CD4-positive, alpha-beta T cell (primary cell): ENCODE measurements around the gene CHRNG. TPM values are rescaled to one million over a fixed set of nuclear protein-coding genes. Genes with fewer than 3 reads are reported as not detected.

ENCODE experiments used
- ATAC-seq: fragments of 200-7000 bp; cut with Tn5 transposase; one replicate; pipeline ENCODE4 v1.10.0; 2022; ENCODE audit warnings: mild to moderate bottlenecking; ENCODE audit not compliant: poor library complexity
- CTCF ChIA-PET: fragments of 350-600 bp; sonication (Branson Sonifier 250); formaldehyde crosslinking; loops from one replicate; lab custom pipeline; 2021; ENCODE audit warnings: antibody characterized with exemption, inconsistent platforms; lab: Charles Lee
- POLR2A ChIA-PET: fragments of 350-600 bp; sonication (Branson Sonifier 250); formaldehyde crosslinking; loops from one replicate; lab custom pipeline; 2021; ENCODE audit warnings: antibody characterized with exemption, inconsistent platforms; lab: Charles Lee
- DNase-seq, 14 experiments: peaks; one replicate each; pipeline ENCODE4 v3.0.0-alpha.2; 2013 to 2020; ENCODE audit warnings: mixed read lengths in 2 of 14
- H3K27ac ChIP-seq, 2 donors: one replicate each; pipeline versions ENCODE4 v1.5.1 to v1.7.0; 2013; ENCODE audit warnings: low read length in 2 of 2, low read depth in 1 of 2, mild to moderate bottlenecking in 1 of 2
- H3K27me3 ChIP-seq, 2 experiments: 1 replicate in 1 of 2; 2 replicates in 1 of 2; pipeline versions ENCODE4 v1.6.1 to v1.7.0; 2013; ENCODE audit warnings: low read length in 2 of 2, control low read depth in 1 of 2, mild to moderate bottlenecking in 1 of 2, moderate library complexity in 1 of 2; ENCODE audit not compliant: insufficient read depth in 2 of 2, control insufficient read depth in 1 of 2
- H3K36me3 ChIP-seq: one replicate; pipeline ENCODE4 v1.6.1; 2013; ENCODE audit warnings: low read length, control low read depth; ENCODE audit not compliant: insufficient read depth
- H3K4me1 ChIP-seq: one replicate; pipeline ENCODE4 v1.6.1; 2013; ENCODE audit warnings: low read length, control low read depth; ENCODE audit not compliant: insufficient read depth
- H3K4me3 ChIP-seq: one replicate; pipeline ENCODE4 v1.5.1; 2013; ENCODE audit warnings: mild to moderate bottlenecking, low read length, moderate library complexity
- H3K9me3 ChIP-seq, 2 experiments: 1 replicate in 1 of 2; 2 replicates in 1 of 2; pipeline versions ENCODE4 v1.6.1 to v1.7.0; 2013; ENCODE audit warnings: low read length in 2 of 2, mild to moderate bottlenecking in 2 of 2, control low read depth in 1 of 2, moderate library complexity in 1 of 2; ENCODE audit not compliant: control insufficient read depth in 1 of 2, insufficient read depth in 1 of 2
- H3K27ac Mint-ChIP-seq: one replicate; pipeline ENCODE4 v1.8.0; 2020; ENCODE audit warnings: mixed read lengths
- H3K27me3 Mint-ChIP-seq: one replicate; pipeline ENCODE4 v1.8.0; 2021; ENCODE audit warnings: mixed read lengths
- H3K36me3 Mint-ChIP-seq: one replicate; pipeline ENCODE4 v1.8.0; 2021; ENCODE audit warnings: low read depth, mixed read lengths
- H3K4me1 Mint-ChIP-seq: one replicate; pipeline ENCODE4 v1.8.0; 2021; ENCODE audit warnings: low read depth, mixed read lengths
- H3K4me3 Mint-ChIP-seq: one replicate; pipeline ENCODE4 v1.8.0; 2020; ENCODE audit warnings: mild to moderate bottlenecking, mixed read lengths
- H3K9me3 Mint-ChIP-seq: one replicate; pipeline ENCODE4 v1.8.0; 2020; ENCODE audit warnings: mixed read lengths
- intact Hi-C, 2 experiments: fragments of 100-400 bp; cut with DNase I in 1 of 2; cut with micrococcal nuclease in 1 of 2; formaldehyde crosslinking; loops; one replicate each; pipeline versions ENCODE4 v1.15.1 to v1.9.0; 2023 to 2025; cut with DNase I, micrococcal nuclease
- total RNA-seq, 174 experiments: library from RNA in 2 of 174; stranded (reverse) in 2 of 174; gene quantifications; one replicate each; pipeline ENCODE4 v1.2.3 and lab custom pipeline; 2021 to 2026
- TF ChIP-seq, protein P1 (sequence below): fragments of 200-600 bp; IDR thresholded peaks from one replicate; pipeline ENCODE4 v1.8.0; 2022; ENCODE audit warnings: antibody characterized with exemption, mild to moderate bottlenecking

The CHRNG gene
- total RNA-seq, 2 experiments from 2014 or later: not detected

DNA sequence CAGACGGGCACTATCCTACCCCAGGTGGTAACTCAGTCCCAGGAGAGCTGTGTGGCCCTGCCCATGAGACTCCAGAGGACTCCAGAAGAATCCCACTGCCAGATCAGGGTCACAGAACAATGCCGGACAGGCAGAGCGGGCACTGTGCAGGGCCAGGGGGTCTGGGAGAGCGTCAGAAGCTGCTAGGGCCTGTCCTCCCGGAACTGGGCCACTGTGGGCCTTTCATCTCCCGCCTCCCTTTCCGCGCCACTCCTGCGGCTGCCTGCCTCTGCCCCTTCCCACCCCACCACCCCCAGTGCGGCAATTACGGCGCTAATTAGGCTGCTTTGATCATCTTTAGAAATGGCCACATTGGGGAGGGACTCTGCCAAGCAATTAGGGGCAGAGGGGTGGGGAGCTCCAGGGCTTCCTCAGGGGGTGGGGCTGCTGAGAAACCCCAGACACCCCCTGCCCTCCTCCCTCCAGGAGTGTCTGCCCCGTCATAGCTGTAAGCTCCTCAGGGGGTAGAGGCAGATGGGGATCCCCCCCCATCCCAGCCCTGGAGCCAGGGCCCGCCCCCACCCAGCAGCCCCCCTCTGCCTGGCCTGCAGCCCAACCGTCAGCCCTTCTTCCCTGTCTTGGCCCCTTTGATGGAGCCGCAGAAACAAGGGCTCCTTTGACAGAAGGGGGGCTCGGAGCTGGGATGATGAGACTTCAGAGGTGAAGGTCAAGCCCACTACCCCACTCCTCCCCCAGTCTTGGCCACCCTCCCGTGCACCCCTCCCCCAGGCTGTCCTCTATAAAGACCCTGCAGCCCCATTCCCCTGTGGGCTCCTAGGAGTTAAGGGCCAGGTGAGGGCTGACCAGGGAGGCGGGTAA, 19.7 kb upstream of the CHRNG start, which contains the start of gene PRSS56:
Gene PRSS56, plus strand, starts transcription at position 808 of the 858 bp plus-strand sequence. CDS start 211 bp downstream, outside the sequence.
- DNase-seq: no peak
- no peak within 1 kb of the TSS for H3K27ac ChIP-seq
- H3K27ac Mint-ChIP-seq: no peak within 1 kb of the TSS
- peaks cover 53% of the 10 kb centered on the region for H3K27me3 Mint-ChIP-seq
- H3K4me1 Mint-ChIP-seq: peaks cover 6% of the 10 kb centered on the region
- H3K4me1 ChIP-seq: peaks cover 28% of the 10 kb centered on the region
- ATAC-seq: no peak
- H3K36me3 ChIP-seq: no peaks in the 10 kb centered on the region
- H3K4me3 ChIP-seq: no peak within 1 kb of the TSS
- no peaks in the 10 kb centered on the region for H3K9me3 Mint-ChIP-seq
- intact Hi-C loops: loop anchor here (5.0 to 10.0 kb wide), 3 partner anchors 83 to 613 kb away; partner anchors contain the start of gene NPPC (in 1 of the 2)
- ChIA-PET CTCF (no interaction called here), POLR2A (interaction anchor here (1.0 kb wide), 1 partner anchor 30 kb away, joined by 3 read pairs; the partner anchor contains the start of gene TIGD1)
- peaks cover 36 to 39% of the 10 kb centered on the region in 2 experiments for H3K27me3 ChIP-seq
- H3K4me3 Mint-ChIP-seq: no peak within 1 kb of the TSS
- peaks cover 0 to 21% of the 10 kb centered on the region in 2 experiments for H3K9me3 ChIP-seq
- TF ChIP-seq, protein P1, sequence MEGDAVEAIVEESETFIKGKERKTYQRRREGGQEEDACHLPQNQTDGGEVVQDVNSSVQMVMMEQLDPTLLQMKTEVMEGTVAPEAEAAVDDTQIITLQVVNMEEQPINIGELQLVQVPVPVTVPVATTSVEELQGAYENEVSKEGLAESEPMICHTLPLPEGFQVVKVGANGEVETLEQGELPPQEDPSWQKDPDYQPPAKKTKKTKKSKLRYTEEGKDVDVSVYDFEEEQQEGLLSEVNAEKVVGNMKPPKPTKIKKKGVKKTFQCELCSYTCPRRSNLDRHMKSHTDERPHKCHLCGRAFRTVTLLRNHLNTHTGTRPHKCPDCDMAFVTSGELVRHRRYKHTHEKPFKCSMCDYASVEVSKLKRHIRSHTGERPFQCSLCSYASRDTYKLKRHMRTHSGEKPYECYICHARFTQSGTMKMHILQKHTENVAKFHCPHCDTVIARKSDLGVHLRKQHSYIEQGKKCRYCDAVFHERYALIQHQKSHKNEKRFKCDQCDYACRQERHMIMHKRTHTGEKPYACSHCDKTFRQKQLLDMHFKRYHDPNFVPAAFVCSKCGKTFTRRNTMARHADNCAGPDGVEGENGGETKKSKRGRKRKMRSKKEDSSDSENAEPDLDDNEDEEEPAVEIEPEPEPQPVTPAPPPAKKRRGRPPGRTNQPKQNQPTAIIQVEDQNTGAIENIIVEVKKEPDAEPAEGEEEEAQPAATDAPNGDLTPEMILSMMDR: no peak
- H3K36me3 Mint-ChIP-seq: no peaks in the 10 kb centered on the region

- ATAC-seq (no peak), DNase-seq (no peak)
- Mint-ChIP-seq H3K9me3 (no peaks in the 10 kb centered on the region), H3K27me3 (peaks cover 53% of the 10 kb centered on the region), H3K27ac (no peak overlapping the region), H3K36me3 (no peaks in the 10 kb centered on the region), H3K4me3 (no peak overlapping the region), H3K4me1 (peaks cover 6% of the 10 kb centered on the region)
- H3K9me3 ChIP-seq: peaks cover 0 to 21% of the 10 kb centered on the region in 2 experiments
- H3K27ac ChIP-seq: no peak overlapping the region
- H3K36me3 ChIP-seq: no peaks in the 10 kb centered on the region
- TF ChIP-seq, protein P1: no peak
- peaks cover 28% of the 10 kb centered on the region for H3K4me1 ChIP-seq
- no peak overlapping the region for H3K4me3 ChIP-seq
- intact Hi-C loops: loop anchor here (5.0 to 10.0 kb wide), 3 partner anchors 83 to 613 kb away; partner anchors contain the start of gene NPPC (in 1 of the 2)
- POLR2A ChIA-PET: interaction anchor here (1.0 kb wide), 1 partner anchor 30 kb away, joined by 3 read pairs; the partner anchor contains the start of gene TIGD1
- peaks cover 41 to 44% of the 10 kb centered on the region in 2 experiments for H3K27me3 ChIP-seq
- CTCF ChIA-PET: no interaction called here
These were observed 19.0 kb upstream of the CHRNG start for GRCh38 chr2:232520489-232520888.

GRCh38 chr2:232521098-232521497, 18.4 kb upstream of the CHRNG start:
- peaks cover 41 to 44% of the 10 kb centered on the region in 2 experiments for H3K27me3 ChIP-seq
- Mint-ChIP-seq H3K27ac (no peak overlapping the region), H3K4me3 (no peak overlapping the region), H3K4me1 (peaks cover 6% of the 10 kb centered on the region), H3K36me3 (no peaks in the 10 kb centered on the region), H3K9me3 (no peaks in the 10 kb centered on the region), H3K27me3 (peaks cover 53% of the 10 kb centered on the region)
- ATAC-seq (no peak), DNase-seq (no peak)
- ChIA-PET POLR2A (interaction anchor here (1.0 kb wide), 1 partner anchor 29 kb away, joined by 3 read pairs; the partner anchor contains the start of gene TIGD1), CTCF (no interaction called here)
- no peaks in the 10 kb centered on the region for H3K36me3 ChIP-seq
- TF ChIP-seq, protein P1: no peak
- no peak overlapping the region for H3K27ac ChIP-seq
- no peak overlapping the region for H3K4me3 ChIP-seq
- peaks cover 0 to 21% of the 10 kb centered on the region in 2 experiments for H3K9me3 ChIP-seq
- intact Hi-C loops: loop anchor here (5.0 to 10.0 kb wide), 3 partner anchors 84 to 614 kb away; partner anchors contain the start of gene NPPC (in 1 of the 2)
- peaks cover 28% of the 10 kb centered on the region for H3K4me1 ChIP-seq
